GM23338 (cell line): ENCODE data around the gene PCLO. TPM values are rescaled to one million over a fixed set of nuclear protein-coding genes. Genes with fewer than 3 reads are reported as not detected.

Experiments used
- ATAC-seq: fragments of 200-7000 bp; cut with Tn5 transposase; 3 replicates; pipeline ENCODE4 v1.9.1; 2020
- DNase-seq: peaks from one replicate; pipeline ENCODE4 v3.0.0-alpha.2; 2015; ENCODE audit warnings: low spot score
- H2AFZ ChIP-seq: fragments of 200-600 bp; sonication (generic); 2 replicates; pipeline ENCODE4 v1.8.0; 2016; ENCODE audit warnings: antibody characterized with exemption, mild to moderate bottlenecking, moderate library complexity
- H3F3A ChIP-seq: fragments of 200-600 bp; sonication (generic); replicated peaks from 2 replicates; pipeline ENCODE4 v1.8.0; 2017; ENCODE audit warnings: antibody characterized with exemption, mixed run types, low read depth
- H3K27ac ChIP-seq: fragments of 200-600 bp; sonication (generic); 2 replicates; pipeline ENCODE4 v1.6.1; 2016; ENCODE audit warnings: low read depth
- H3K27me3 ChIP-seq: fragments of 200-600 bp; sonication (generic); 2 replicates; pipeline ENCODE4 v1.8.0; 2016; ENCODE audit warnings: mild to moderate bottlenecking, mixed run types, moderate library complexity; ENCODE audit not compliant: insufficient read depth
- H3K36me3 ChIP-seq: fragments of 200-600 bp; sonication (generic); 2 replicates; pipeline ENCODE4 v1.8.0; 2016; ENCODE audit warnings: mild to moderate bottlenecking; ENCODE audit not compliant: insufficient read depth
- H3K4me1 ChIP-seq: fragments of 200-600 bp; sonication (generic); 2 replicates; pipeline ENCODE4 v1.8.0; 2016; ENCODE audit warnings: mild to moderate bottlenecking, moderate library complexity; ENCODE audit not compliant: insufficient read depth
- H3K4me2 ChIP-seq: fragments of 200-600 bp; sonication (generic); 2 replicates; pipeline ENCODE4 v1.7.1; 2017; ENCODE audit warnings: mixed run types
- H3K4me3 ChIP-seq: fragments of 200-600 bp; sonication (generic); 2 replicates; pipeline ENCODE4 v1.6.1; 2016; ENCODE audit warnings: mixed run types
- H3K79me2 ChIP-seq: fragments of 200-600 bp; sonication (generic); replicated peaks from 2 replicates; pipeline ENCODE4 v1.8.0; 2017; ENCODE audit warnings: mild to moderate bottlenecking; ENCODE audit not compliant: insufficient read depth
- H3K9me2 ChIP-seq: fragments of 200-600 bp; sonication (generic); 2 replicates; pipeline ENCODE4 v1.8.0; 2017; ENCODE audit not compliant: insufficient read depth
- H4K20me1 ChIP-seq: fragments of 200-600 bp; sonication (generic); replicated peaks from 2 replicates; pipeline ENCODE4 v1.8.0; 2017; ENCODE audit warnings: mild to moderate bottlenecking; ENCODE audit not compliant: insufficient read depth
- H3K27ac Mint-ChIP-seq: 2 replicates; pipeline ENCODE4 v1.8.0; 2020; ENCODE audit warnings: inconsistent platforms, mild to moderate bottlenecking, moderate library complexity, mixed read lengths
- H3K27me3 Mint-ChIP-seq: 3 replicates; pipeline ENCODE4 v1.8.0; 2022; ENCODE audit warnings: low read depth, mild to moderate bottlenecking, moderate library complexity, mixed read lengths, inconsistent platforms; ENCODE audit not compliant: insufficient read depth, poor library complexity
- H3K36me3 Mint-ChIP-seq: 3 replicates; pipeline ENCODE4 v1.8.0; 2021; ENCODE audit warnings: low read depth, mild to moderate bottlenecking, inconsistent platforms, moderate library complexity, mixed read lengths
- H3K4me1 Mint-ChIP-seq: 3 replicates; pipeline ENCODE4 v1.8.0; 2020; ENCODE audit warnings: mild to moderate bottlenecking, inconsistent platforms, mixed read lengths
- H3K4me3 Mint-ChIP-seq: 3 replicates; pipeline ENCODE4 v1.8.0; 2021; ENCODE audit warnings: moderate library complexity, mild to moderate bottlenecking, inconsistent platforms, mixed read lengths
- H3K9me3 Mint-ChIP-seq: 3 replicates; pipeline ENCODE4 v1.8.0; 2020; ENCODE audit warnings: moderate library complexity, mild to moderate bottlenecking, inconsistent platforms, mixed read lengths
- CTCF ChIP-seq, 2 experiments: fragments of 200-600 bp in 1 of 2; sonication (generic) in 1 of 2; conservative IDR thresholded peaks; 2 replicates each; pipeline versions ENCODE4 v1.5.1 to v1.6.1; 2016 to 2017; ENCODE audit warnings: antibody characterized with exemption in 2 of 2, low read depth in 2 of 2, mild to moderate bottlenecking in 2 of 2, moderate library complexity in 1 of 2
- EZH2 ChIP-seq: fragments of 200-600 bp; sonication (generic); IDR thresholded peaks from one replicate; pipeline ENCODE4 v1.8.0; 2017; ENCODE audit warnings: antibody characterized with exemption, mild to moderate bottlenecking, low read depth; ENCODE audit not compliant: unreplicated experiment
- EZH2phosphoT487 ChIP-seq: fragments of 200-600 bp; sonication (generic); IDR thresholded peaks from one replicate; pipeline ENCODE4 v1.8.1; 2018; ENCODE audit warnings: antibody characterized with exemption; ENCODE audit not compliant: unreplicated experiment
- NANOG ChIP-seq: IDR thresholded peaks from 2 replicates; pipeline ENCODE4 v1.6.1; 2016; ENCODE audit warnings: antibody characterized with exemption, borderline replicate concordance
- POLR2AphosphoS5 ChIP-seq: IDR thresholded peaks from 2 replicates; pipeline ENCODE4 v1.6.1; 2016; ENCODE audit warnings: antibody characterized with exemption, low read depth
- STAT1 ChIP-seq: IDR thresholded peaks from one replicate; pipeline ENCODE4 v1.6.1; 2016; ENCODE audit warnings: antibody characterized with exemption; ENCODE audit not compliant: unreplicated experiment
- ZNF114 ChIP-seq: fragments of 250-450 bp; sonication (Bioruptor Pico); IDR thresholded peaks from 2 replicates; pipeline ENCODE4 v1.5.0; 2020; ENCODE audit warnings: mild to moderate bottlenecking, moderate library complexity
- ZNF331 ChIP-seq: fragments of 250-450 bp; sonication (Bioruptor Pico); IDR thresholded peaks from 2 replicates; pipeline ENCODE4 v1.5.0; 2020; ENCODE audit warnings: low read depth, mild to moderate bottlenecking, moderate library complexity
- ZNF462 ChIP-seq: fragments of 250-450 bp; sonication (Bioruptor Pico); IDR thresholded peaks from 2 replicates; pipeline ENCODE4 v1.5.0; 2020; ENCODE audit warnings: mild to moderate bottlenecking, moderate library complexity
- polyA plus RNA-seq: library from polyadenylated mRNA; unstranded; fragments of >200 nt; fragmentation: Nextera tagmentation; extraction: Ambion mirVana; gene quantifications from 2 replicates; pipeline ENCODE4 v1.2.1, GENCODE V29; 2016
- total RNA-seq: library from RNA; depleted of rRNA; stranded (reverse); fragments of >200 nt; shearing (Covaris generic); gene quantifications from 2 replicates; pipeline ENCODE4 v1.2.3, GENCODE V29; 2014
- TF ChIP-seq, protein P1 (sequence below): IDR thresholded peaks from one replicate; pipeline ENCODE4 v1.6.1; 2018; ENCODE audit warnings: antibody characterized with exemption; ENCODE audit not compliant: unreplicated experiment
- TF ChIP-seq, protein P2 (sequence below): IDR thresholded peaks from 2 replicates; pipeline ENCODE4 v1.6.1; 2016; ENCODE audit warnings: antibody characterized with exemption

PCLO gene
- total and polyA plus RNA-seq, 2 experiments from 2014 or later: 7.4 to 9.1 TPM

DNA sequence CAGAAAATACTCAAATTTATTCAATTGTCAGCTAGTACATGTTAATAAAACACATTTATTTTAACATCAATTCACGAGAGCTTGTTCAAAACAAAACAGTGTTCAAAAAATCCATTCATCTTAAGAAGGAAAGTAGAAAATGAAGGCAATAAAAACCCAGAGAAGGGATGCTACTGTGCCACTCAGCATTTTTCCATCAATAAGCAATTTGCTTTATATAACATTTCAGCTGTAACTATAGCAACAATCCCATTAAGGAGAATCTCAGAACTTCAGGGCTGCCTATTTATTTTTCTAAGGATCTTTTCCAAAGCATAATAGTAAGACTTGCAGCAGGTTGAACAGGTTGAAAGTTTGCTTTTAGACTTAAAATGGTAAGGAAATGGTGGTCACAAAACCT lies 190.5 kb downstream of the PCLO start (continued):
- TF ChIP-seq EZH2 (no peak), NANOG (no peak), ZNF114 (no peak), ZNF331 (no peak), POLR2AphosphoS5 (no peak)

GRCh38 chr7:82965088-82966036 lies 197.3 kb downstream of the PCLO start:
- H4K20me1 ChIP-seq: no peaks in the 10 kb centered on the region
- H3F3A ChIP-seq: no peaks in the 10 kb centered on the region
- H3K4me3 ChIP-seq: no peak overlapping the region
- H3K27me3 ChIP-seq: no peaks in the 10 kb centered on the region
- ATAC-seq (no peak), DNase-seq (no peak)
- no peaks in the 10 kb centered on the region for H3K4me1 ChIP-seq
- Mint-ChIP-seq H3K36me3 (0 out of 3 replicates have a peak, but pooled peaks cover 5% of the 10 kb centered on the region), H3K27me3 (no peaks in the 10 kb centered on the region), H3K27ac (no peak overlapping the region), H3K9me3 (no peaks in the 10 kb centered on the region), H3K4me1 (no peaks in the 10 kb centered on the region), H3K4me3 (no peak overlapping the region)
- no peaks in the 10 kb centered on the region for H3K9me2 ChIP-seq
- H2AFZ ChIP-seq: no peak overlapping the region
- H3K36me3 ChIP-seq: no peaks in the 10 kb centered on the region
- no peak overlapping the region for H3K4me2 ChIP-seq
- H3K79me2 ChIP-seq: no peaks in the 10 kb centered on the region
- no peak overlapping the region for H3K27ac ChIP-seq
- TF ChIP-seq POLR2AphosphoS5: no peak
- TF ChIP-seq, protein P1, sequence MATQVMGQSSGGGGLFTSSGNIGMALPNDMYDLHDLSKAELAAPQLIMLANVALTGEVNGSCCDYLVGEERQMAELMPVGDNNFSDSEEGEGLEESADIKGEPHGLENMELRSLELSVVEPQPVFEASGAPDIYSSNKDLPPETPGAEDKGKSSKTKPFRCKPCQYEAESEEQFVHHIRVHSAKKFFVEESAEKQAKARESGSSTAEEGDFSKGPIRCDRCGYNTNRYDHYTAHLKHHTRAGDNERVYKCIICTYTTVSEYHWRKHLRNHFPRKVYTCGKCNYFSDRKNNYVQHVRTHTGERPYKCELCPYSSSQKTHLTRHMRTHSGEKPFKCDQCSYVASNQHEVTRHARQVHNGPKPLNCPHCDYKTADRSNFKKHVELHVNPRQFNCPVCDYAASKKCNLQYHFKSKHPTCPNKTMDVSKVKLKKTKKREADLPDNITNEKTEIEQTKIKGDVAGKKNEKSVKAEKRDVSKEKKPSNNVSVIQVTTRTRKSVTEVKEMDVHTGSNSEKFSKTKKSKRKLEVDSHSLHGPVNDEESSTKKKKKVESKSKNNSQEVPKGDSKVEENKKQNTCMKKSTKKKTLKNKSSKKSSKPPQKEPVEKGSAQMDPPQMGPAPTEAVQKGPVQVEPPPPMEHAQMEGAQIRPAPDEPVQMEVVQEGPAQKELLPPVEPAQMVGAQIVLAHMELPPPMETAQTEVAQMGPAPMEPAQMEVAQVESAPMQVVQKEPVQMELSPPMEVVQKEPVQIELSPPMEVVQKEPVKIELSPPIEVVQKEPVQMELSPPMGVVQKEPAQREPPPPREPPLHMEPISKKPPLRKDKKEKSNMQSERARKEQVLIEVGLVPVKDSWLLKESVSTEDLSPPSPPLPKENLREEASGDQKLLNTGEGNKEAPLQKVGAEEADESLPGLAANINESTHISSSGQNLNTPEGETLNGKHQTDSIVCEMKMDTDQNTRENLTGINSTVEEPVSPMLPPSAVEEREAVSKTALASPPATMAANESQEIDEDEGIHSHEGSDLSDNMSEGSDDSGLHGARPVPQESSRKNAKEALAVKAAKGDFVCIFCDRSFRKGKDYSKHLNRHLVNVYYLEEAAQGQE: no peak
- no peak for TF ChIP-seq ZNF462 (CRISPR knock-in tag)
- no peak for TF ChIP-seq CTCF (conservative IDR thresholded peaks at IDR 0.05; ENCODE audit: low read depth in 2 of 2)
- no peak for TF ChIP-seq EZH2phosphoT487
- TF ChIP-seq, protein P2, sequence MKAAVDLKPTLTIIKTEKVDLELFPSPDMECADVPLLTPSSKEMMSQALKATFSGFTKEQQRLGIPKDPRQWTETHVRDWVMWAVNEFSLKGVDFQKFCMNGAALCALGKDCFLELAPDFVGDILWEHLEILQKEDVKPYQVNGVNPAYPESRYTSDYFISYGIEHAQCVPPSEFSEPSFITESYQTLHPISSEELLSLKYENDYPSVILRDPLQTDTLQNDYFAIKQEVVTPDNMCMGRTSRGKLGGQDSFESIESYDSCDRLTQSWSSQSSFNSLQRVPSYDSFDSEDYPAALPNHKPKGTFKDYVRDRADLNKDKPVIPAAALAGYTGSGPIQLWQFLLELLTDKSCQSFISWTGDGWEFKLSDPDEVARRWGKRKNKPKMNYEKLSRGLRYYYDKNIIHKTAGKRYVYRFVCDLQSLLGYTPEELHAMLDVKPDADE: no peak
- no peak for TF ChIP-seq ZNF114
- no peak for TF ChIP-seq ZNF331
- no peak for TF ChIP-seq STAT1
- no peak for TF ChIP-seq EZH2
